Activated CD4-positive, alpha-beta T cell treated with anti-CD3 and anti-CD28 coated beads for 4 hours (primary cell): ENCODE results near the gene CRYBA1.
"Not testable (repeated sequence)": the region's sequence is repeated elsewhere in the genome, so short reads cannot be mapped to it uniquely, and the experiment has no call there.

Experiments used
- DNase-seq, 2 donors: peaks; one replicate each; pipeline ENCODE4 v3.0.0-alpha.2; 2020

The CRYBA1 gene

GRCh38 chr17:29238133-29238850, 8.4 kb upstream of the CRYBA1 start:
- DNase-seq, result no peak

- no peak for DNase-seq
Observed at GRCh38 chr17:29240477-29240876, 6.2 kb upstream of the CRYBA1 start.

- DNase-seq, result no peak
Observed at GRCh38 chr17:29240968-29241963, 5.4 kb upstream of the CRYBA1 start.

- DNase-seq, result no peak
Observed at GRCh38 chr17:29242051-29242450, 4.6 kb upstream of the CRYBA1 start.

GRCh38 chr17:29242790-29243189, 3.9 kb upstream of the CRYBA1 start:
- DNase-seq, result no peak

- no peak for DNase-seq
Observed at GRCh38 chr17:29243792-29244191, 2.9 kb upstream of the CRYBA1 start.

DNA sequence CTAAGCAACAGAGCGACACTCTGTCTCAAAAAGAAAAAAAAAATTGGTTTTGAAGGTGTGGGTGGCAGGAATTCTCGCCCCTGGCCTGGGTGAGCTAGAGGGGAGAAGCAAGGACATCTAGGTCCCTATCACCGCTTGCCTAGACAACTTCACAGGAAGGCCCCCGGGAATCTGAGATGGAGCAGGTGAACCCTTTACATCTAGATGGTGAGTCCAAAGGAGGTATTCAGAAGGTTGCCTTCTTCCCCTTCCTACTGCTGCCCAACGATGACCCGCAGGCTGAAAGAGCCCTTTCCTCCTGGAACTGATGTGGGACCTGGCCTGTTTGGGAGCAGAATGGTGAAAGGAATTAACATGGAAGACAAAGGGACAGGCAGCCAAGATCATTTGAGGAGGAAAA, 1.3 kb upstream of the CRYBA1 start:
- DNase-seq, result no peak

- no peak for DNase-seq
Observed at GRCh38 chr17:29247219-29247618, 560 bp downstream of the CRYBA1 start.

- DNase-seq, result no peak
Observed at GRCh38 chr17:29248845-29249244, 2.2 kb downstream of the CRYBA1 start.

DNA sequence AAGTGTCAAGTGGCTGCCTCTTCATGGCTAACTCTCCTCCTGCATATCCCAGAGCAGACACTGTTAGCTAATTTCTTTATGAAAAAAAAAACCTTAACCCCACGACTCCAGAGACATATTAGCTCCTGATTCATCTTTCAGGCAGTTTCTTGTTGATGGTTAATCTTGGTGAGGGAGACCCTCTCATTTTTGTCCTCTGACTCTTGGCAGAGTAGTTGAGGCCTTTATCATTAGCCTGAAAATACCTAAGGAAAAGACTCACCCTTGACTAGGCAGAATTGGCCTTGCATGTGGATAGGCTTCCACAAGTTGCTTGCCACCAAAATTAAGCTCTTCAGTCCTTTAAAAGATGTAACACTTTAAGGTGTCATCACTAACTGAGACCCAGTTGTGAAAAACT, 4.0 kb downstream of the CRYBA1 start:
- no peak for DNase-seq

- no peak for DNase-seq
Observed at GRCh38 chr17:29251184-29251583, 4.5 kb downstream of the CRYBA1 start.

DNA sequence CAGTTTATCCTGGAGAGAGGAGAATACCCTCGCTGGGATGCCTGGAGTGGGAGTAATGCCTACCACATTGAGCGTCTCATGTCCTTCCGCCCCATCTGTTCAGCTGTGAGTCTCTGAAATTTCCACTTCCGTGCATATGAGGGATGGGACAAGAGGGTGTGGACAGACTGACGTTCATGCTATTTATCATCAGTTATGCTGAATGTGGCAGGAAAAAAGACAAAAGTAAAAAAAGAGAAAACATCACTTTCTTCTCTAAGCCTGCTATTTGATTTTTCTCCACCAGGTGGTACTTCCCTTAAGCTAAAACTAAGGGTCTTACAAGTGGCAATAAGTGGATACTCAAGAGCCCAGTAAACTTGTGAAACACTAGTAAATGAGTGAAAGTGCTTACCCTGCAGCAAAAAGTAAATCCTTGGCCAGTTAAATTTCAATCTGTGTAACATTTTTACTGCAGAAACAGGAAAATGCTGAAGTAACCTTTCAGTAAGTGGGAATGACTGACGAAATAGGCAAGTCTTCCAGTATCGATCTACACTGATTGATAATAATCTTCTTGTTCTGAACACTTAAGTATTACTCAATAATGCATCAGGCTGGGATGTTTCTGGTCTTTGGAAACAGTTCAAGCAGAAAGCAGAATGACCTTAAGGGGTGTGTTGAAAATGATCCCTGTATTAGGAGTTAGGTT, 5.6 kb downstream of the CRYBA1 start:
- DNase-seq, result no peak

- no peak for DNase-seq
Observed at GRCh38 chr17:29253037-29253436, 6.4 kb downstream of the CRYBA1 start.

DNA sequence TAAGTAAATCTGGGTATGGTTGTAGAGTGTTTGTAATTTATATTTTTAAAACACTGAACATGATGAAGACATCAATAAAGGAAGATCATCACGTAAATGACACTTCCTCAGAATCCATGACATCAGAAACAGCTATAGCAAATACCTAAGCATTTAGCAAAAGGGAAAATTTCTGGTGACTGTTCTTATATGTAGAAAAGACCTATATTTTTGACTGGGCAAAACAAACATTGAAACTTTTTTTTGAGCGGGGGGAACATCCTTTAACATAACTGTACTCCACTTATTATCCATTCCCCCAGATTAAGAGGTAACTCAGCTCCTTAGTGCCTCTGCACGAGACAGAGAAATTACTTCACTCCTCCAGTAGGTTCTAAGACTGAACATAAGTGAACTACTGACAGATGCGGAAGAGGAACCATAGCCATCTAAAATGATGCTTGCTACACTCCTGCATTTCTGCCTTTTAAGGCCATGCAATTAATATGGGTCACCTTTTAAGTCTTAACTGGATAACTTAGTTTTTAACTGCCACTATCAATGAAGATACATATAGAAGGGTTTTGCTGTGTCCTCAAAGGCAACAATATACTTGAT, 9.4 kb downstream of the CRYBA1 start:
- DNase-seq, result no peak

- no peak for DNase-seq
Observed at GRCh38 chr17:29256735-29257466, 10.2 kb downstream of the CRYBA1 start.

DNA sequence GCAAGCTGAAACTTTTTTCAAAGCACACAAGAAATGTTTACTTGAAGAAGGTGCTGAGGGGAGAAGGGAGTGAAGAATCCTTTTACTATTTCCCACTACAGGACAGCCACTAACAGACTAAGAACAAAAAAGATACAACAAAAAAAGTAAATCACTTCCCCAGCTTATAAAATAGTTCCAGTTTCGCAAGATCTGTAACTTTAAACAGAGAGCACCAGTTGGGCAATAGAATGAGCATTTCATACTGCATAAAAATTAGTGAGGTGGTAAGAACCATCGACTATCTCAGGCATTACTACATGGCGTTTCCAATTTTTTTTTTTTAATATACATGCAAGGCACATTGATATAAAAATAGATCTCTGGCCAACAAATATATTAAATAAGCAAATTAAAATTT, 11.1 kb downstream of the CRYBA1 start:
- DNase-seq, result no peak

DNA sequence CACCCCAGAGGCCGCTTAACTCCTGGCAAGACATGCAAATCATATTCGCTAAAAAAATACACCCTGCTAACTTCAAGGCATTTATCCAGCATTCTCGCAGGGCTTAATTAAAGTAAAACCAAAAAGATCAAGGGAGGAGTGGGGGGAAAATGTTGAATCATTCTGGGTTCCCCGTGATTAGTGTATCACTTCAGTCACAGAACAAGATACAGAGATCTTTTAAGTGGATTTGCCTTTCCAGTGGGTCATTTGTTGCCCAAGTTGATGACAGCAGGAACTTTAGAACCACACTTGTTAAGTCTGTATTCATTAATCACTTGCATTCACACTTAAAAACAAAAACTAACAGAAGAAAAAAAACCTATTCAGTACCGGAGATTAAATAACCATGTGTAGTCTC, 17.3 kb downstream of the CRYBA1 start:
- peak in 1 of 2 donors; percentile 9 for DNase-seq

- not testable (repeated sequence) for DNase-seq
Observed at GRCh38 chr17:29271980-29272379, 25.3 kb downstream of the CRYBA1 start.

GRCh38 chr17:29273924-29274323, 27.3 kb downstream of the CRYBA1 start:
- no peak for DNase-seq

DNA sequence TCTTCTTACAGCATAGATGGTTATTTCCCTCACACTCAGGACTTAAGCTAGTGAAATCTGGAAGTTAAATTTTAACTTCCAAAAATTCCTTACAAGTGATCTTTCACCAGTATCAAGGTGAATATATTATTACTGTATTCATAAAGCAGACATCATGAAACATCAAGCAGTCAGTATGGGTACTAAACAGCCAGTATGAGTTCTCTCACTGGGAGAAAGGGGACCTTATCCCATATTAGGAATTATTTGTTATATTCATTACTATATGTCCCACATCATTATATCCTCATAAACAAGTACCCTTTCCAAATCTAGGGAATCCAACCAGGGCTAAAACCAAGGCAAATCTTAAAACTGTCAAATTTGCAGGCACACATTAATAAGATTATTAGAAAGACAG, 32.0 kb downstream of the CRYBA1 start:
- no peak for DNase-seq

GRCh38 chr17:29279397-29280070, 32.9 kb downstream of the CRYBA1 start:
- DNase-seq, result no peak

DNA sequence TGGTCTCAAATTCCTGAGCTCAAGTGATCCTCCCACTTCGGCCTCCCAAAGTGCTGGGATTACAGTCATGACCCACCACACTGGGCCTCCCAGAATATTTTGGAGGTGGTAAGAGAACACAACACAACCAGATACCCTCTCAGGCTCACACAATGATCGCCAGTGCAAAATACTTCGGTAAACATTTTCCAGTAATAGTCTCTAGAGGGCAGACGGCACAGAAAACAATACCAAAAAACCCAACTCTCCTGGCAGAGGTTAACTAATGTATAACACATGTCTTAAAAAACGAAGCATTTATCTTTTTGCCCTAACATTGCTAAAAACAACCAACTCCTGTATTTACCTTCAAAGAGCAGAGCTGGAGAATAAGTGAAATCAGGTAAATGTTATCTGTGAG, 36.8 kb downstream of the CRYBA1 start:
- no peak for DNase-seq
